Liver (tissue), 3 donors: ENCODE data around the gene CPN1.

ENCODE experiments used
- EGR1 ChIP-seq, 2 donors: IDR thresholded peaks; 2 replicates each; pipeline ENCODE4 v1.6.1; 2016 to 2018; ENCODE audit warnings: antibody characterized with exemption in 2 of 2, low read depth in 2 of 2
- GABPA ChIP-seq, 2 donors: IDR thresholded peaks in 1 of 2; conservative IDR thresholded peaks in 1 of 2; 2 replicates each; pipeline ENCODE4 v1.6.1; 2016; ENCODE audit warnings: antibody characterized with exemption in 2 of 2, mild to moderate bottlenecking in 1 of 2, moderate library complexity in 1 of 2
- HNF4G ChIP-seq: IDR thresholded peaks from 2 replicates; pipeline ENCODE4 v1.6.1; 2016; ENCODE audit warnings: antibody characterized with exemption
- JUND ChIP-seq, 2 donors: IDR thresholded peaks; 2 replicates each; pipeline ENCODE4 v1.6.1; 2016; ENCODE audit warnings: antibody characterized with exemption in 2 of 2
- RAD21 ChIP-seq, 2 donors: IDR thresholded peaks; 2 replicates each; pipeline ENCODE4 v1.6.1; 2016; ENCODE audit warnings: antibody characterized with exemption in 2 of 2, mild to moderate bottlenecking in 2 of 2
- SP1 ChIP-seq: IDR thresholded peaks from 2 replicates; pipeline ENCODE4 v1.6.1; 2018; ENCODE audit warnings: antibody characterized with exemption, mild to moderate bottlenecking
- TAF1 ChIP-seq: conservative IDR thresholded peaks from 2 replicates; pipeline ENCODE4 v1.6.1; 2016; ENCODE audit warnings: antibody characterized with exemption, mild to moderate bottlenecking
- YY1 ChIP-seq: IDR thresholded peaks from 2 replicates; pipeline ENCODE4 v1.6.1; 2016; ENCODE audit warnings: antibody characterized with exemption, mild to moderate bottlenecking
- TF ChIP-seq, protein P1 (sequence below): IDR thresholded peaks from 2 replicates; pipeline ENCODE4 v1.6.1; 2016; ENCODE audit warnings: antibody characterized with exemption
- TF ChIP-seq, protein P2 (sequence below): fragments of 150-350 bp; IDR thresholded peaks from 2 replicates; pipeline ENCODE4 v1.5.1; 2017; ENCODE audit warnings: improper control_type of control experiment, low read depth, low read length; ENCODE audit not compliant: missing input control
- TF ChIP-seq, protein P3 (sequence below): IDR thresholded peaks from 2 replicates; pipeline ENCODE4 v1.6.1; 2016; ENCODE audit warnings: antibody characterized with exemption, mild to moderate bottlenecking
- TF ChIP-seq, protein P4 (sequence below): IDR thresholded peaks from 2 replicates; pipeline ENCODE4 v1.6.1; 2016; ENCODE audit warnings: antibody characterized with exemption
- donor health status: healthy.
- donor health status: healthy.

DNA sequence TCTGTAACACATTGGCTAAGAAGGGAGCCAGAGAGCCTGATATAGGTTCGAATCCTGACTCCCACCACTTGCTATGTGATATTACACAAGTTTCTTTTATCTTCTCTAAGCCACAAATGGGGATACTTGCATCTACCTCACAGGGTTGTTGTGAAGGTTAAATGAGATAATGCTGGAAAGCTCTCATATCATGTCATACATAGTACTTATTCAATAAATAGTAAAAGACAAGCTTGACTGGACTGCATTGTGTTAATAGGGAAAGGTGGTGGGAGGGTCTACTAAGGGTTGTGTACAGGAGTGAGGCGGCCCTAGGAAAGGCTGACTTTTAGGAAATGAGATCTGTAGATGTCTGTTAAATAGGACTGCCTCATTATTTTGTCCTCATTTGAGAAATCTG, 36.1 kb downstream of the CPN1 start:
- TF ChIP-seq, protein P1, sequence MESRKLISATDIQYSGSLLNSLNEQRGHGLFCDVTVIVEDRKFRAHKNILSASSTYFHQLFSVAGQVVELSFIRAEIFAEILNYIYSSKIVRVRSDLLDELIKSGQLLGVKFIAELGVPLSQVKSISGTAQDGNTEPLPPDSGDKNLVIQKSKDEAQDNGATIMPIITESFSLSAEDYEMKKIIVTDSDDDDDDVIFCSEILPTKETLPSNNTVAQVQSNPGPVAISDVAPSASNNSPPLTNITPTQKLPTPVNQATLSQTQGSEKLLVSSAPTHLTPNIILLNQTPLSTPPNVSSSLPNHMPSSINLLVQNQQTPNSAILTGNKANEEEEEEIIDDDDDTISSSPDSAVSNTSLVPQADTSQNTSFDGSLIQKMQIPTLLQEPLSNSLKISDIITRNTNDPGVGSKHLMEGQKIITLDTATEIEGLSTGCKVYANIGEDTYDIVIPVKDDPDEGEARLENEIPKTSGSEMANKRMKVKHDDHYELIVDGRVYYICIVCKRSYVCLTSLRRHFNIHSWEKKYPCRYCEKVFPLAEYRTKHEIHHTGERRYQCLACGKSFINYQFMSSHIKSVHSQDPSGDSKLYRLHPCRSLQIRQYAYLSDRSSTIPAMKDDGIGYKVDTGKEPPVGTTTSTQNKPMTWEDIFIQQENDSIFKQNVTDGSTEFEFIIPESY: no peak
- TF ChIP-seq, protein P2, sequence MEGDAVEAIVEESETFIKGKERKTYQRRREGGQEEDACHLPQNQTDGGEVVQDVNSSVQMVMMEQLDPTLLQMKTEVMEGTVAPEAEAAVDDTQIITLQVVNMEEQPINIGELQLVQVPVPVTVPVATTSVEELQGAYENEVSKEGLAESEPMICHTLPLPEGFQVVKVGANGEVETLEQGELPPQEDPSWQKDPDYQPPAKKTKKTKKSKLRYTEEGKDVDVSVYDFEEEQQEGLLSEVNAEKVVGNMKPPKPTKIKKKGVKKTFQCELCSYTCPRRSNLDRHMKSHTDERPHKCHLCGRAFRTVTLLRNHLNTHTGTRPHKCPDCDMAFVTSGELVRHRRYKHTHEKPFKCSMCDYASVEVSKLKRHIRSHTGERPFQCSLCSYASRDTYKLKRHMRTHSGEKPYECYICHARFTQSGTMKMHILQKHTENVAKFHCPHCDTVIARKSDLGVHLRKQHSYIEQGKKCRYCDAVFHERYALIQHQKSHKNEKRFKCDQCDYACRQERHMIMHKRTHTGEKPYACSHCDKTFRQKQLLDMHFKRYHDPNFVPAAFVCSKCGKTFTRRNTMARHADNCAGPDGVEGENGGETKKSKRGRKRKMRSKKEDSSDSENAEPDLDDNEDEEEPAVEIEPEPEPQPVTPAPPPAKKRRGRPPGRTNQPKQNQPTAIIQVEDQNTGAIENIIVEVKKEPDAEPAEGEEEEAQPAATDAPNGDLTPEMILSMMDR: no peak
- TF ChIP-seq RAD21 (IDR thresholded peaks at IDR 0.05) (no peak), JUND (IDR thresholded peaks at IDR 0.05) (no peak), SP1 (no peak), GABPA (IDR thresholded peaks at IDR 0.05 in 1 of 2, conservative IDR thresholded peaks at IDR 0.05 in 1 of 2) (no peak), TAF1 (no peak), EGR1 (IDR thresholded peaks at IDR 0.05; ENCODE audit: low read depth in 2 of 2) (no peak), HNF4G (no peak), YY1 (no peak)
- TF ChIP-seq, protein P3, sequence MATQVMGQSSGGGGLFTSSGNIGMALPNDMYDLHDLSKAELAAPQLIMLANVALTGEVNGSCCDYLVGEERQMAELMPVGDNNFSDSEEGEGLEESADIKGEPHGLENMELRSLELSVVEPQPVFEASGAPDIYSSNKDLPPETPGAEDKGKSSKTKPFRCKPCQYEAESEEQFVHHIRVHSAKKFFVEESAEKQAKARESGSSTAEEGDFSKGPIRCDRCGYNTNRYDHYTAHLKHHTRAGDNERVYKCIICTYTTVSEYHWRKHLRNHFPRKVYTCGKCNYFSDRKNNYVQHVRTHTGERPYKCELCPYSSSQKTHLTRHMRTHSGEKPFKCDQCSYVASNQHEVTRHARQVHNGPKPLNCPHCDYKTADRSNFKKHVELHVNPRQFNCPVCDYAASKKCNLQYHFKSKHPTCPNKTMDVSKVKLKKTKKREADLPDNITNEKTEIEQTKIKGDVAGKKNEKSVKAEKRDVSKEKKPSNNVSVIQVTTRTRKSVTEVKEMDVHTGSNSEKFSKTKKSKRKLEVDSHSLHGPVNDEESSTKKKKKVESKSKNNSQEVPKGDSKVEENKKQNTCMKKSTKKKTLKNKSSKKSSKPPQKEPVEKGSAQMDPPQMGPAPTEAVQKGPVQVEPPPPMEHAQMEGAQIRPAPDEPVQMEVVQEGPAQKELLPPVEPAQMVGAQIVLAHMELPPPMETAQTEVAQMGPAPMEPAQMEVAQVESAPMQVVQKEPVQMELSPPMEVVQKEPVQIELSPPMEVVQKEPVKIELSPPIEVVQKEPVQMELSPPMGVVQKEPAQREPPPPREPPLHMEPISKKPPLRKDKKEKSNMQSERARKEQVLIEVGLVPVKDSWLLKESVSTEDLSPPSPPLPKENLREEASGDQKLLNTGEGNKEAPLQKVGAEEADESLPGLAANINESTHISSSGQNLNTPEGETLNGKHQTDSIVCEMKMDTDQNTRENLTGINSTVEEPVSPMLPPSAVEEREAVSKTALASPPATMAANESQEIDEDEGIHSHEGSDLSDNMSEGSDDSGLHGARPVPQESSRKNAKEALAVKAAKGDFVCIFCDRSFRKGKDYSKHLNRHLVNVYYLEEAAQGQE: no peak
- TF ChIP-seq, protein P4, sequence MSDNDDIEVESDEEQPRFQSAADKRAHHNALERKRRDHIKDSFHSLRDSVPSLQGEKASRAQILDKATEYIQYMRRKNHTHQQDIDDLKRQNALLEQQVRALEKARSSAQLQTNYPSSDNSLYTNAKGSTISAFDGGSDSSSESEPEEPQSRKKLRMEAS: no peak
